ENCODE results near the gene CUBN. TPM values are rescaled to one million over a fixed set of nuclear protein-coding genes. Genes with fewer than 3 reads are reported as not detected.

CUBN gene
- total RNA-seq, 4 donors from 2014 or later: 0.37 to 1.5 (median 1.1) TPM

- no peak for DNase-seq
- Histone ChIP-seq H3K4me3 (no peak overlapping the region), H3K36me3 (no peaks in the 10 kb centered on the region), H3K27ac (no peak overlapping the region), H3K4me1 (no peaks in the 10 kb centered on the region), H3K9me3 (no peaks in the 10 kb centered on the region), H3K27me3 (no peaks in the 10 kb centered on the region)
- intact Hi-C loops (cut with DNase I; ENCODE audit: low total_unique reads) (no loop called here), in situ Hi-C loops (cut with MboI; ENCODE audit: low pct_ligation_motif_present in 1 of 4, low pct_unique_long_range_greater_than_20kb in 1 of 4, low sequenced_read_pairs in 3 of 4) (no loop called here)
- WGBS, 2 donors (ENCODE audit: low coverage in 1 of 2): 85 to 88% methylated on average over 4 to 5 of the region's 5 CpGs
- TF ChIP-seq EP300 (IDR thresholded peaks at IDR 0.05; ENCODE audit: low read depth): no peak
- TF ChIP-seq POLR2AphosphoS5 (IDR thresholded peaks at IDR 0.05): no peak
- TF ChIP-seq CTCF (IDR thresholded peaks at IDR 0.05): no peak
- TF ChIP-seq POLR2A (IDR thresholded peaks at IDR 0.05): no peak
Measured at GRCh38 chr10:16856092-16856491, 273.5 kb downstream of the CUBN start.

GRCh38 chr10:16854623-16855022, 275.0 kb downstream of the CUBN start:
- Histone ChIP-seq H3K27me3 (no peaks in the 10 kb centered on the region), H3K9me3 (no peaks in the 10 kb centered on the region), H3K4me1 (no peaks in the 10 kb centered on the region), H3K4me3 (no peak overlapping the region), H3K27ac (no peak overlapping the region), H3K36me3 (no peaks in the 10 kb centered on the region)
- no peak for DNase-seq
- in situ Hi-C loops (cut with MboI; ENCODE audit: low pct_ligation_motif_present in 1 of 4, low pct_unique_long_range_greater_than_20kb in 1 of 4, low sequenced_read_pairs in 3 of 4): no loop called here
- intact Hi-C loops (cut with DNase I; ENCODE audit: low total_unique reads): no loop called here
- no peak for TF ChIP-seq EP300 (IDR thresholded peaks at IDR 0.05; ENCODE audit: low read depth)
- no peak for TF ChIP-seq POLR2A (IDR thresholded peaks at IDR 0.05)
- no peak for TF ChIP-seq CTCF (IDR thresholded peaks at IDR 0.05)
- no peak for TF ChIP-seq POLR2AphosphoS5 (IDR thresholded peaks at IDR 0.05)

DNA sequence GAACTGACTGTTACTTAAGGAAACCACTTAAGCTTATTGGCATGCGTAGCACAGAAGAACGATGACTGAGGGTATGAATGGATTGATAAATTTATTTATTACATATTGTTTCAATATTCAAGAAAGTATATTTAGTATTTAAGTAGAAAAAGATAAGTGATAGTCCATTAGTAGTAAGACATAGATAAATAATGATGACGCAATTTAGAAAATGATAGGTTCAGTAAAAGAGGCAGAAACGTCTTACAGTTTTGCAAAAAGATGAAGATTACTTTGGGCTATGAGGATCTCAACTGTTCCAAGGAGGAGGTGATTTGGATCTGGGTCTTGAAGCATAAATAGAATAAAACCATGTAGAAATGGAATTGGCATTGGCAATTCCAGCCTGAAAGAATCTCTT, 275.8 kb downstream of the CUBN start:
- H3K9me3 ChIP-seq: no peaks in the 10 kb centered on the region
- H3K36me3 ChIP-seq: no peaks in the 10 kb centered on the region
- H3K27ac ChIP-seq: no peak overlapping the region
- no peak for DNase-seq
- TF ChIP-seq POLR2A (IDR thresholded peaks at IDR 0.05) (no peak), CTCF (IDR thresholded peaks at IDR 0.05) (no peak)
- intact Hi-C loops (cut with DNase I; ENCODE audit: low total_unique reads): no loop called here
- H3K27me3 ChIP-seq: no peaks in the 10 kb centered on the region
- 76 to 88% methylated on average over 4 of the region's 4 CpGs for WGBS, 2 donors (ENCODE audit: low coverage in 1 of 2)
- H3K4me3 ChIP-seq: no peak overlapping the region
- H3K4me1 ChIP-seq: no peaks in the 10 kb centered on the region
- in situ Hi-C loops (cut with MboI; ENCODE audit: low pct_ligation_motif_present in 1 of 4, low pct_unique_long_range_greater_than_20kb in 1 of 4, low sequenced_read_pairs in 3 of 4): no loop called here

DNA sequence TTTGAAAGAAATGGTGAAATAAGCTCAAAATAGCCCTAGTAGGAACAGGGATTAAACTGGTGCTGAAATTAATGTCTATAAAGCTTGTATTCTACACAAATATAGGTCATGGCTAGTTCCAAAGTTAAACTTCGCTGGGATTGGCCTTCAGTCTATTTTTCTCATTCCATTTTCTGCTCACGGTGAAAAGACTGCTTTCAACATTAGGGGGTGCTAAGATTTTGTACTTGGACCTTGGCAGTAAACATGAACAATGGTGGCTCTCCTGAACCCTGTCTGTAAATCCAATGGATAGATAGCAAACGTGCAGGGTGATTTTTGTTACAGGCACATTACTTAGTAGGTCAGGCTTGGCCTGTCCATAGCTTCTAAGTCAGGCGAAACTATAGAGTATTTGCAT, 276.4 kb downstream of the CUBN start:
- DNase-seq: no peak
- in situ Hi-C loops (cut with MboI; ENCODE audit: low pct_ligation_motif_present in 1 of 4, low pct_unique_long_range_greater_than_20kb in 1 of 4, low sequenced_read_pairs in 3 of 4): no loop called here
- Histone ChIP-seq H3K4me1 (no peaks in the 10 kb centered on the region), H3K36me3 (no peaks in the 10 kb centered on the region), H3K4me3 (no peak overlapping the region), H3K27ac (no peak overlapping the region), H3K9me3 (no peaks in the 10 kb centered on the region), H3K27me3 (no peaks in the 10 kb centered on the region)
- TF ChIP-seq POLR2A (IDR thresholded peaks at IDR 0.05) (no peak), CTCF (IDR thresholded peaks at IDR 0.05) (peak in 1 of 5 experiments; percentile 7), EP300 (IDR thresholded peaks at IDR 0.05; ENCODE audit: low read depth) (no peak), POLR2AphosphoS5 (IDR thresholded peaks at IDR 0.05) (no peak)
- intact Hi-C loops (cut with DNase I; ENCODE audit: low total_unique reads): no loop called here
- WGBS, 2 donors (ENCODE audit: low coverage in 1 of 2): 58 to 71% methylated on average over 3 to 4 of the region's 4 CpGs

All from transverse colon (tissue), 4 donors.